Prostate gland (tissue), 2 donors: ENCODE results near the gene CTNNA2.

ENCODE experiments used
- CTCF ChIP-seq, 4 experiments: fragments of 200-600 bp in 2 of 4; fragments of 450-650 bp in 2 of 4; sonication (generic) in 2 of 4; IDR thresholded peaks; 1 replicate in 3 of 4; 2 replicates in 1 of 4; pipeline ENCODE4 v1.5.1; 2016 to 2019; ENCODE audit warnings: antibody characterized with exemption in 4 of 4, mild to moderate bottlenecking in 2 of 4, moderate library complexity in 2 of 4
- POLR2A ChIP-seq: fragments of 450-650 bp; IDR thresholded peaks from one replicate; pipeline ENCODE4 v1.6.1; 2016; ENCODE audit warnings: antibody characterized with exemption, mild to moderate bottlenecking
- POLR2AphosphoS5 ChIP-seq: sonication (generic); formaldehyde crosslinking; IDR thresholded peaks from one replicate; pipeline ENCODE4 v1.6.1; 2017; ENCODE audit warnings: antibody characterized with exemption

- TF ChIP-seq CTCF (IDR thresholded peaks at IDR 0.05), result no peak
- TF ChIP-seq POLR2A, result no peak
- no peak for TF ChIP-seq POLR2AphosphoS5
Observed at GRCh38 chr2:80333886-80334285, 821.0 kb downstream of the CTNNA2 start.
